Activated CD4-positive, alpha-beta T cell treated with anti-CD3 and anti-CD28 coated beads, Interleukin-2, Interleukin-4, amounts not matched to agents 100 ng/mL and 50 ng/mL, durations not matched to agents 16 hours and 8 hours (primary cell): ENCODE data around the gene RNF31.

ENCODE experiments used
- DNase-seq: peaks from one replicate; pipeline ENCODE4 v3.0.0-alpha.2; 2020; ENCODE audit warnings: low spot score

RNF31 gene

DNA sequence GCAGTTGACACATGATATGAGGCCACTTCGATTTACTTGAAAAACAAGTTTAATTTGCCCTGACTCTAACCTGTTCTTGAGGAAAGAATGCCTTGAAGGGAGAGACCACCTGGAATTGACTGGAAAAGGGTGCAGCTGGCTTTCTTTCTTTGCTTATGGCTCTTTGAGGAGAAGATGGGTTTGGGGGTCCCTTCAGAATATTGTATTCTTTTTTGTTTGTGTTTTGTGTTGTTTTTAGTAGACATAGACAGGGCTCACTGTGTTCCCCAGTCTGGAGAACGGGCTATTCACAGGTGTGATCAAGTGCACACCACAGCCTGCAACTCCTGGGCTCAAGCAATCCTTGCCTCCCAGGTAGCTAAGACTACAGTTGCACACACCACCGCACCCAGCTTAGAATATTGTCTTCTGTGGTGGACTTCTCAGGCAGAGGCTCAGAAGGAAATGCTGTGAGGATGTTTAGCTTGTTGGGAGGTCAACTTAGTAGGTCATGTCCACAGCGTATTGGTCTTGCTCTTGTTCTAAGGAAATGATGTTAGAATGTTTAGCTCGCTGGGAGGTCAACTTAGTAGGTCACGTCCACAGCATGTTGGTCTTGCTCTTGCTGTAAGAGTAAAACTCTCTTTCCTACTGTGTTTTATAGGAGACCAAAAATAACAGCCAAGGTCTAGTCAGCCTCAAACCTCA is 31.0 kb upstream of the RNF31 start:
- no peak for DNase-seq

DNA sequence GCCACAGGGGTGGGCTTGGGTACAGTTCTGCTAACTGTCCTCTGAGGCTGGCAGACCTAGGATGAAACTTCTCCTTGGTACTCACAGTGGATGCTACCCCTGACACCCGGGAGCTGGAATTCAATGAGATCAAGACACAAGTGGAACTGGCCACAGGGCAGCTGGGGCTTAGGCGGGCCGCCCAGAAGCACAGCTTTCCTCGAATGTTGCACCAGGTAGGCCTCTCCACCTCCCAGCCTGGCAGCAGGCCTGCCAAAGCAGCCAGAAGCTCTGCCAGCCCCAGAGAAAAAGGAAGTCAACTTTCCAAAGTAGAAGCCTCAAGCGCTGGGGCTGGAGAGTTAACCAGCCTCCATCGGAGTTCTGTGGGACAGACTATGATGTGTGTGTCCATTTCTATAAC is 30.1 kb upstream of the RNF31 start:
- DNase-seq = no peak

DNA sequence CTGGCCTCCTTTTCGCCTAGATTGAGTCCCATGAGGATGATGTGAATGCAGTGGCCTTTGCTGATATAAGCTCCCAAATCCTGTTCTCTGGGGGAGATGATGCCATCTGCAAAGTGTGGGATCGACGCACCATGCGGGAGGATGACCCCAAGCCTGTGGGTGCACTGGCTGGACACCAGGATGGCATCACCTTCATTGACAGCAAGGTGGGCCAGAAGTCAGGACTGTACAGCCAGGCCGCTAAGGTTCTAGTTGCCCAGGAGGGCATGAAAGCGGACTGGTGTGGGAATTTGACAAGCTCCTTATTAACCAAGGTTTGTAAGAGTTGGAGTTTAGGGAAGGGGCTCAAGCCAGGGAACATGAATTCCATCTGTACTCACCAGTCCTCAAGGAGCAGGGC is 27.6 kb upstream of the RNF31 start:
- no peak for DNase-seq

GRCh38 chr14:24121210-24121609 is 26.1 kb upstream of the RNF31 start:
- DNase-seq = no peak

GRCh38 chr14:24122416-24122815 is 24.9 kb upstream of the RNF31 start:
- no peak for DNase-seq

DNA sequence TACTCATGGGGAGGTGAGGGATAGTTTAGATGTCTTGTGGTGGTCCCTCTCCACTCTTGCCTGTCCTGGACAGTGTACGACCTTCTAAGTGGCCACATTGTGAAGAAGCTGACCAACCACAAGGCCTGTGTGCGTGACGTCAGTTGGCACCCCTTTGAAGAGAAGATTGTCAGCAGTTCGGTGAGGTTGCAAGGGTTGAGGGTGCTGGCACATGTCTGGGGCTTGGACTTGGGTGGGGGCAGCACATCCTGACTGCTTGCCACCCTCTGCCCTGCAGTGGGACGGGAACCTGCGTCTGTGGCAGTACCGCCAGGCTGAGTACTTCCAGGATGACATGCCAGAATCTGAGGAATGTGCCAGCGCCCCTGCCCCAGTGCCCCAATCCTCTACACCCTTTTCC is 24.4 kb upstream of the RNF31 start:
- no peak for DNase-seq

- no peak for DNase-seq
Observed at GRCh38 chr14:24123424-24124417, 23.6 kb upstream of the RNF31 start.

- DNase-seq = no peak
Observed at GRCh38 chr14:24126939-24127338, 20.4 kb upstream of the RNF31 start.

- DNase-seq = no peak
Observed at GRCh38 chr14:24127673-24128072, 19.6 kb upstream of the RNF31 start.

- DNase-seq = no peak
Observed at GRCh38 chr14:24129410-24129998, 17.8 kb upstream of the RNF31 start.

- DNase-seq = no peak
Observed at GRCh38 chr14:24130380-24130716, 16.9 kb upstream of the RNF31 start, which contains the start of gene FITM1. Gene FITM1 (plus strand): TSS chr14:24130659. CDS start chr14:24131564, 905 bp downstream.

DNA sequence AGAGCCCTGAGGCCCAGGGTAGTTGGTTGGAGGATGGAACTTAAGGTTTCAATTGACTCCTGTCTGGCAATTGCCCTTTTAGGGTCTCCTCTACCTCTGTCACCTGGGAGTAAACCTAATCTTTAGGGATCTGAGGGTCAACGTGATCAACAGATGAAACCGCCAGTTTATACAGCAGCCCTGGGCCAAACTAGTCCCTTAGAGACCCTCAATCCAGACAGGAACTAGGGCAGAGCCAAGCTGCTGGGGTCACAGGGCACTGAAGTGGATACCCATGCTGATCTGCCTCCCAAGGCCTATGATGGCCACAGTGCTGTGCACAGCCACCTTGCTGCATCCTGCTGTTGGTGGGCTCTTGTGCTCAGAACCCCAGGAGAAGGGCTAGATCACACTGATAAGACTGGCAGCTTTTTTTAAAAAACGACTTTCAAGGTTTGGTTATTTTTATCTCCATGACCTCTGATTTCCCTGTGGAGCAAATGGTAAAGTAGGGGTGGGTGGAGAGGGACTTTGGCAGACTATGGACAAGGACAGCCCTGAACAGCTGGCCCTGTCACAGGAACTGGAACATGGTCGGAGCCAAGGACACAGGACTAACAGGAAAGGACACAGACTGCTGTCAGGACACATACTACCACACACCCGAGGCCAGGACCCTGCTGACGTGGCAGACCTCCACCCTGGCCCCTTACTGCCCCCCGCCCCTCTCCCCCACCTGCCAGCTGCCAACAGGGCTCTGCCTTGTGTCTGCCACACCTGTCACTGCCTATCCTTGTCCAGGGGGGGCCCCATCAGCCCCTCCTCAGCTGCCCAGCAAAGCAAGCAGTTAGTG is 16.4 kb upstream of the RNF31 start:
- DNase-seq = no peak

- DNase-seq = no peak
Observed at GRCh38 chr14:24131549-24131966, 15.7 kb upstream of the RNF31 start.

DNA sequence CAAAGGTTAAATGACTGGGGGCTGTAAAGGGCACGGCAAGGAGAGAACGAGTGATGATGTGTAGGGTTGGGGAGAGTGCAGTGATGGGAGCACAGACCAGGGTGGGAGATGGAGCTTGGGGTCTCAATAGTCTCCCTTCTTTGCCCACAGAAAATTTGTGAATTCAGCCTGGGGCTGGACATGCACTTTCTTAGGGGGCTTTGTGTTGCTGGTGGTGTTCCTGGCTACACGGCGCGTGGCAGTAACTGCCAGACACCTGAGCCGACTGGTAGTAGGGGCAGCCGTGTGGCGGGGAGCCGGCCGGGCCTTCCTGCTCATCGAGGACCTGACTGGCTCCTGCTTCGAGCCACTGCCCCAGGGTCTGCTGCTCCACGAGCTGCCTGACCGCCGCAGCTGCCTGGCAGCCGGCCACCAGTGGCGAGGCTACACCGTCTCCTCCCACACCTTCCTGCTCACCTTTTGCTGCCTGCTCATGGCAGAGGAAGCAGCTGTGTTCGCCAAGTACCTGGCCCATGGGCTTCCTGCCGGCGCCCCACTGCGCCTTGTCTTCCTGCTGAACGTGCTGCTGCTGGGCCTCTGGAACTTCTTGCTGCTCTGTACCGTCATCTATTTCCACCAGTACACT is 15.1 kb upstream of the RNF31 start:
- DNase-seq = no peak

- no peak for DNase-seq
Observed at GRCh38 chr14:24132976-24133375, 14.3 kb upstream of the RNF31 start.

DNA sequence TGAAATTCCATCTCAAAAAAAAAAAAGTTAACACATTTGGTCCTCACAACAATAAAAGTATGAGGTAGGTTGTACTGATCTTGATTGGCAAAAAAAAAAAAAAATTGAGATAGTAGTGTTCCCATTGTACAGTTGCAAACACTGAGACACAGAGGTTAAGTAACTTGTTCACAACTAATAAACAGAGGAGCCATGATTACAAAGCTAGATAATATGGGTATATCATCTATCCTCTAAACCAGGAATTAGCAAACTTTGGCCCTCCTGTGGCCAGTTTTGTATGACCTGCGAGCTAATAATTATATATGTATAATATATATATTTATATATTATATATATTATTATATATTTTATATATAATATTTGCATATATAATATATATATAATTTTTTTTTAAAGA is 13.6 kb upstream of the RNF31 start:
- DNase-seq = no peak

DNA sequence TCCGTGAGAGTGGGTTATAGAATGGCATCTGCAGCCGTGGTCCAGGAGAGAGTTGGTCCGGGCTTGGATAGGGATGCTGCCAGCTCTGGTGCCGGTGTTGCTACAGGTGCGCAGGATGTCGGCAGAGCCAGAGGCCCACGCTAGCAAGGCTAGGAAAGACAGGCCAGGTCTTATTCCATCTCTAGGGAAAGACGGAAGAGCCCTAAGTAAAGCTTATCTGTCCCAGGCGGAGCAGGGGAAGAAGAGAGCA is 11.8 kb upstream of the RNF31 start:
- no peak for DNase-seq

GRCh38 chr14:24135834-24136683 is 11.2 kb upstream of the RNF31 start, which contains the start of gene PSME1:
Gene PSME1 (plus strand): TSS chr14:24136194. CDS start chr14:24136263, 69 bp downstream.
- DNase-seq = peak; percentile 96

DNA sequence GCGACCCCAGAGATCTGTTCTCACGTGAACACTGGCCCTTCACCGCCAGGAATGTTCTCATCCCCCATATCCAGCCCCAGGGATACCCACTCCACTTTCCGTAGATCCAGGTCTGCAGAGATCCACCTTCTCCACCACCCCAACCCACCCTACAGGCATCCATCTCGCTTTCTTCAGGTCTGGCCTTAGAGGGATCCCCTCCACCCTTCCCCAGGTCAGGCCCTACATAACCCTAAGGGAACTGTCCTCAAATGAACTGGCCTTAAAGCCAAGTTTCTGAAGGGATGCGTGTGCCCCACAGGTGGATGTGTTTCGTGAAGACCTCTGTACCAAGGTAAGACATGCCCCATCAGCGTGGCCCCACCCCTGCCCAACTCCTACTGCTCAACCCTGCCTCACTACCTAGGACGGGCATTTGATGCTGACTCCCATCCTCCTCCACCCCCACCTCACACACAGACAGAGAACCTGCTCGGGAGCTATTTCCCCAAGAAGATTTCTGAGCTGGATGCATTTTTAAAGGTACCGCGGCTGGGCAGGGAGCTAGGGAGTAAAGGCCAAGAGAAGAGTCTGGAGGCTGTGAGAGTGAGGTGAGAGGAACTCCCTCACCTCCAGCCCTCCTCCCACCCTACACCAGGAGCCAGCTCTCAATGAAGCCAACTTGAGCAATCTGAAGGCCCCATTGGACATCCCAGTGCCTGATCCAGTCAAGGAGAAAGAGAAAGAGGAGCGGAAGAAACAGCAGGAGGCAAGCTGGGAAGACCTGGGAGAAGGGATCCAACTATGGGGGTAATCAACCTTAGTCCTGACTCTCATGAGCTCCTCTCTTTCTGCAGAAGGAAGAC is 10.4 kb upstream of the RNF31 start:
- no peak for DNase-seq
